HG02759 (cell line): ENCODE measurements around the gene PANK4.
"Not testable (repeated sequence)": the region's sequence is repeated elsewhere in the genome, so short reads cannot be mapped to it uniquely, and the experiment has no call there.

Source experiments
- ATAC-seq: cut with Tn5 transposase; IDR thresholded peaks from one replicate; pipeline ENCODE4 v1.9.1; 2021; ENCODE audit warnings: mild to moderate bottlenecking, moderate library complexity; ENCODE audit not compliant: unreplicated experiment

Gene PANK4

DNA sequence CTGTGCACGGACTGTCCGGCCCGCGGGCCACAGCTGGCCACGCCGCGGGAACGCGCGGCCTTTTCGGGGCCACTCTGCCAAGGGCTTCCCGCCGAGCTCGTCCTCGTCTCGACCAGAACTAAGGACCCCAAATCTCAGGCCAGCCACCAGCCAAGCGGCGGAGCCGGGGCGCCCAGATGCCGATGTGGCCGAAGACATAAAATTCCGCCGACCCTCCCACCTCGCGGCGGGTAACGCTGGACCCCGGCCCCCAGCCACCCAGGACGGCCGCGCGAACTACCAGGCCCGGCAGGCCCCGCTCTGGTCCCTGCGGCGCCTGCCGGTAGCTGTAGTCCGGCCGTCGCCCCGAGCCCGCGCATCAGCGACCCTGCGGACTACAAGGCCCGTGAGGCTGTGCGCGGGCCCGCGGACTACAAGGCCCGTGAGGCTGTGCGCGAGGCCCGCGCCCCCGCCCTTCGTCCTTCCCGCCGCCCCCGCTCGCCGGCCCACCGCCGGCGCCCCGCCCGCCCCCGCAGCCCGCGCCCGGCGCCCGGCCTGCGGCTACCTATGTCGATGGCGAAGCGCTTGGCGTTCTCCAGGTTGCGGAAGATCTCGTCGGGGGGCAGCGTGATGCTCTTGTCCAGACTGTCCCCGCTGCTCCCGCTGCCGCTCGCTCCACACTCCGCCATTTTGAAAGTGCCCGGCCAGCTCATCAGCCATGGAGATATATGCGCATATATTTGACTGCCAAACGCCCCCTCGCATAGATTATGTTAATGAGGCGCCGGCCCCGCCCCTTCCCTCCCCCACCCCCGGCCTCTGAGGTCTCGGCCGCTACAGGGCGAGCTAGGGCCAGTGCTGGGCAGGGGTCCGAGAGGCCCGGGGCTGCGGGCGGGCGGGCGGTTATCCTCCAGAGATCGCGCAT is at the start of gene PANK4:
Gene PANK4 (minus strand): TSS at position 677 of the 904 bp plus-strand sequence. CDS start 9 bp downstream, at position 668.
- ATAC-seq = peak; percentile 81

- no peak for ATAC-seq
These were observed 48.0 kb upstream of the PANK4 start for GRCh38 chr1:2574350-2574749.

GRCh38 chr1:2573250-2573920 is 47.0 kb upstream of the PANK4 start:
- ATAC-seq = no peak

DNA sequence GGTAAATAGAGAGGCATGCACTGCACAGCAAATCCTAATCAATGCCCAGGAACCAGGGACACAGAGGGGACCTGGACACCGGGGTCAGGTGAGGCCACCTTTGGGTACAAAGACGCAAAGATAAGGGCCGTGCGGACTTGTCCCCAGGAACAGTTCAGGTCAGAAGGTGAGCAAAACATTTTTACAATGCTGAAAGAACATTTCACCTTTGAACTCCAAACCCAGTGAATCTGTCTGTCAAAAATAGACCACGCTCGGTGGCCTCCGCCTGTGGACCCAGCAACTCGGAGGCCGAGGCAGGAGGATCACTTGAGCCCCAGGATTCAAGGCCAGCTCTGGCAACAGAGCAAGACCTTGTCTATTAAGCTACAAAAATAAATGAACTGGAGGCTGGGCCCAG is 45.0 kb upstream of the PANK4 start:
- ATAC-seq = no peak

DNA sequence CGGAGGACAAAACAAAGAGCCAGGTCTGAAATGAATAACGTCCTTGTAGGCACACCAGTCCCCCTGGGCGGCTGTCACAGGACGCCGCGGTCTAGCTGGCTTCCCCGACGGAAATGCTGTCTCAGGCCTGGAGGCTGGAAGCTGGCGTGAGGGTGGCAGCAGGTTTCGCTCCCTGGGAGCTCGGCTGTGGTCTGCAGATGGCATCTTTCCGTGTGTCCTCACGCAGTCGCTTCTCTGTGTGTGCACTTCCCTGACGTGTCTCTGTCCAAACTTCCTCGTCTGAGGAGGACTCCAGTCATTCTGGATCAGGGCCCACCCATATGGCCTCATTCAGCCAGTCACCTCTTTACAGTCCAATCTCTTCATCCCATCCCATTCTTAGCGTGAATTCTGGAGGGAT is 43.9 kb upstream of the PANK4 start:
- ATAC-seq = no peak

DNA sequence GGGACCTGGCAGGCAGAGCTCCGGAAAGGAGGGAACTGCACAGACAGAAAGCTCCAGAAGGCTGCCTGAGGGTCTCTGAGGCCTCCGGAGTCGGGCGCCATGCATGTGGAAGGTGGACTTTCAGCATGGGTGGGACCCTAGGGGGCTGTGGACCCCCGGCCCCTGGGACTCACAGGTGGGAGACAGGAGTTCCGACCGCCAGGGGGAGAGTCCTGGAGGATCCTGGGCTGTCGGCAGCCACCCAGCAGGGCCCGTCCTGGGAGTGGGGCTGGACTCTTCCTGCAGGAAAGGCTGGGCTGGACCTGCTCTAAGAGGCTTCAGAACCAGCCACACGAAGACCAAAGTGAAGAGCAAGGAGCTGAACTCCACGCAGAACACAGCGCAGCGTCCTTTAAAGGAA is 43.3 kb upstream of the PANK4 start:
- ATAC-seq = not testable (repeated sequence)

DNA sequence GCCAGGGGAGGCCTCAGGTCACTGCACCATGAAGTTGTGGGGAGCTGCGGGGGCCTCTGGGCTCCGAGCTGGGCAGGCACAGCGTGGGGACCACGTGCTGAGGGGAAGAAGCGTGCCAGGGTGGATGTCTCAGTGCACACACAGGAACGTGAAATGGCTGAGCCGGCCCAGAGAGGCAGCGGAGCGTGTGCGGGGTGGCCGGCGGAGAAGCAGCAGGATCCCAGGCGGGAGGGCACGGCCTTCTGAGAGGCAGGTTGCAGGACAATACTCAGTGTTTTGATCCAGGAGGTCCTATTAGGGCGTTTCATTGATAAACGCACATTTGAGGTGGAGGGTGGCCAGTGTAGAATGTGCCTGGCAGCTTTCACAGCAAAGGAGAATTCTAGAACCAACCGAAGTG is 42.7 kb upstream of the PANK4 start:
- ATAC-seq = no peak

DNA sequence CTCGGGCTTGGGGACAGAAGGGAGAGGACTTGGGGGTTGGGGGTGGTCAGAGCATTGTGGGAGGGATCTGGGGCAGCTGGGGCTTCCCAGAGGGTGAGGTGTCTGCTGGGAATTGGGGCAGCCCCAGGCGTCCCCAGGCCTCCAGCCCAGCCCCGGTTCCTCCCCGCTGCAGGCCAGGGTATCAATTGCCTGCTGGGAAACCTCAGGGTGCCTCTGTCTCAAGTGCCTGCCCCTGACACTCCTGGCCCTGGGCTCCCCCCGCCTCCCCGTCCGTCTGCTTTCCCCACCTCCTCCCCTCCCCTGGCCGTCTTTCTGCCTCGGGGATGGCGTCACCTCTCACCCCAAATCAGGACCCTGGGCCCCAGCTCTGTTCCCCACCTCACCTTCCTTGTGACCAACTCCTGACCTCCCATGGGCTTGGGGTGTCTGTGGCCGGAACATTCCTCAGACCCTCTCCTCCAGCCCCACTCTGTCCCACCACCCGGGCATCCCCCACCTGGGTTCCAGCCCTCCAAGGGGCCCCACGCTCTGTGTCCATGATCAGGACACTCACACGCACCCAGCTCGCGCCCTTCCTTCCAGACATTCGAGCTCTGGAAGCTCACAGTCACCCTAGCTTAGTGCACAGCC is 41.9 kb upstream of the PANK4 start:
- ATAC-seq = not testable (repeated sequence)

DNA sequence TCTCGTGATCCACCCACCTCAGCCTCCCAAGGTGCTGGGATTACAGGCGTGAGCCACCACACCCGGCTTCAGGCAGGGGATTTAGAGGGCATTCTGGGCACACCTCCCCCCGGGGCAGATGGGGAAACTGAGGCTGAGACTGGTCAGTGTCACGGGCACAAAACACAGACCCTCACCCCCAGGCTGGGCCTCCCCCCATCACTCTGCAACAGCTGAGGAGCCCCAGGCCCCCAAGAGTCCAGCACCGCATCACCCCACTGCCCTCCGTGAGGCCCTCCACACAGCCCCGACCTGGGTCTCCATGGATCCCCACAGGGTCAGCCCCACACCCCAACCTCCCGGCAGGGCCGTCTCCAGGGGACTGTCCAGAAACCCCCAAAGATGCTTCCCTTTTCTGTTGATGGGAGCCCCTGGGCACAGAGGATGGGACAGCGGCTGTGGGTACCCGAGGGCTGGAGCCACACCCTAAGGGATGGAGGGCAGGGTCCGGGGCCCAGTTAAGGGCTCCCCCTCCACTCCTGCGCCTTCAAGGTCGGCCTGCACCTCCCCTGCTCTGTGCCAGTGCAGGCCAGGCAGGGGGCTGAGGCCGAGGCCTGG is 40.8 kb upstream of the PANK4 start:
- ATAC-seq = no peak

DNA sequence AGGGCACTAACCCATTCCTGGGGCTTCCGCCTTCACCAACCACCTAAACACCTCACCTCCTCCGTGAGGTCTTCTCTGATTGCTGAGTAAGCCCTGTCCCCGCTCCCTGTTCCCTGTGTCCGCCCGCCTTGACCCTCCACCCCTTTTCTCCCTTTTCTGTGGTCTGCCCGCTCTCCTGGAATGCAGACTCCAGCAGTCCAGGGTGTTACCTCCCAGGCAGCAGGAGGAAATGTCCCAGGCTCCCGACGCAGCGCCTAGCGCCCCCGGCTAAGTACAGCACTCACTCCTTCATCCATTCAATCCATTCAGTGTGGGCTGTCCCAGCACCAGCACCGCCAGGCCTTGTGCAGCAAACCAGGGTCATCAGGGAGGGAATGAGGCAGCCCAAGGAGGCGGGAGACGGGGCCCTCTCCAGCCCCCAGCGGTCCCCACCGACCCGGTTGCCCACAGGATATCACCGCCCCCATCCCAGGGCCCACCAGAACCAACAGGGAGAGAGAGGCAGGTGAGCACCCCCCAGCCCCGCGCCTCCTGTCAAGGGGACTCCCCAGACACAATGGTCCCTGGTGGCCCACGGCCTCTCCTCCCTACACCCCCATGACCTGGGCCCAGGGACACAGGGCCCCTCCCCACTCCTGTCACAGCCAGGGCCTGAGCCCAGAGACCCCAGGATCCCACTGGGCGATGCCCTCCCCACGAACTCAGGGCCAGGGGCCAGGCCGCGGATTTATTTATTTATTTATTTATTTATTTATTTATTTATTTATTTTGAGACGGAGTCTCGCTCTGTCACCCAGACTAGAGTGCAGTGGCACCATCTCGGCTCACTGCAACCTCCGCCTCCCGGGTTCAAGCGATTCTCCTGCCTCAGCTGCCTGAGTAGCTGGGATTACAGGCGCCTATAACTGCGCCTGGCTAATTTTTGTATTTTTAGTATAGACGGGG is 40.0 kb upstream of the PANK4 start:
- ATAC-seq = no peak

GRCh38 chr1:2564815-2565374 is 38.5 kb upstream of the PANK4 start:
- no peak for ATAC-seq

GRCh38 chr1:2564006-2564814 is 37.8 kb upstream of the PANK4 start:
- ATAC-seq = no peak

- no peak for ATAC-seq
These were observed 36.8 kb upstream of the PANK4 start for GRCh38 chr1:2563205-2563604.

- no peak for ATAC-seq
These were observed 35.8 kb upstream of the PANK4 start for GRCh38 chr1:2561898-2562895.

DNA sequence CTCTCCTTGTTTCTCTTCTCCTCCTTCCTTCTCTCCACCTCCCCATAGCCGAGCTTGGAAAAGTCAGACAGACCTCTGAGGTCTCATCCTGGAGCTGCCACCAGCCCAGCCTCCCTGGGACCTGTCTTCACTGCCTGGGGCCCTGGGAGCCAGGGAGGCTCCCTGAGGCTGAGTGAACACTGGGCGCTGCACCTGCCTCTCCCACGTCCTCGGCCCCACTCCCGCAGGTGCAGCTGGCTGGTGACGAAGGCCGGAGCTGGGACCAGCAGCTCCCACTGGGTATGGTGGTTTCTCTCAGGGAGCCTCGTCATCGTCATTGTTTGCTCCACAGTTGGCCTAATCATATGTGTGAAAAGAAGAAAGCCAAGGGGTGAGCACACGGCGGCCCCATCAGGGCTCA is 35.0 kb upstream of the PANK4 start:
- ATAC-seq = no peak

- ATAC-seq = no peak
These were observed 34.1 kb upstream of the PANK4 start for GRCh38 chr1:2560299-2561073.
